GM23248 (cell line): ENCODE measurements around the gene PKN2. TPM values are rescaled to one million over a fixed set of nuclear protein-coding genes. Genes with fewer than 3 reads are reported as not detected.
A peak's percentile ranks its signal among the peaks of the same experiment; 100 is the strongest.
"Not testable (repeated sequence)": the region's sequence is repeated elsewhere in the genome, so short reads cannot be mapped to it uniquely, and the experiment has no call there.

ENCODE experiments used
- DNase-seq: peaks from one replicate; pipeline ENCODE4 v3.0.0-alpha.2; 2015
- H2AFZ ChIP-seq: fragments of 200-600 bp; sonication (generic); 2 replicates; pipeline ENCODE4 v1.6.1; 2016; ENCODE audit warnings: antibody characterized with exemption
- H3F3A ChIP-seq: fragments of 200-600 bp; sonication (generic); 2 replicates; pipeline ENCODE4 v1.6.1; 2016; ENCODE audit warnings: mild to moderate bottlenecking, antibody characterized with exemption, mixed run types; ENCODE audit not compliant: insufficient read depth
- H3K27ac ChIP-seq: fragments of 200-600 bp; sonication (generic); 2 replicates; pipeline ENCODE4 v1.5.1; 2016; ENCODE audit warnings: mild to moderate bottlenecking
- H3K27me3 ChIP-seq: fragments of 200-600 bp; sonication (generic); replicated peaks from 2 replicates; pipeline ENCODE4 v1.6.1; 2016; ENCODE audit warnings: mild to moderate bottlenecking; ENCODE audit not compliant: insufficient read depth
- H3K36me3 ChIP-seq: fragments of 200-600 bp; sonication (generic); 2 replicates; pipeline ENCODE4 v1.6.1; 2016; ENCODE audit warnings: low read depth, mild to moderate bottlenecking
- H3K4me1 ChIP-seq: fragments of 200-600 bp; sonication (generic); 2 replicates; pipeline ENCODE4 v1.6.1; 2016; ENCODE audit warnings: mild to moderate bottlenecking; ENCODE audit not compliant: insufficient read depth
- H3K4me2 ChIP-seq: fragments of 200-600 bp; sonication (generic); one replicate; pipeline ENCODE4 v1.6.1; 2016; ENCODE audit warnings: mild to moderate bottlenecking; ENCODE audit not compliant: unreplicated experiment
- H3K4me3 ChIP-seq: fragments of 200-600 bp; sonication (generic); 2 replicates; pipeline ENCODE4 v1.5.1; 2016; ENCODE audit warnings: mild to moderate bottlenecking
- H3K79me2 ChIP-seq: fragments of 200-600 bp; sonication (generic); 2 replicates; pipeline ENCODE4 v1.6.1; 2016; ENCODE audit warnings: mild to moderate bottlenecking; ENCODE audit not compliant: insufficient read depth
- H3K9ac ChIP-seq: fragments of 200-600 bp; sonication (generic); 2 replicates; pipeline ENCODE4 v1.6.1; 2016; ENCODE audit warnings: mild to moderate bottlenecking
- H3K9me2 ChIP-seq: fragments of 200-600 bp; sonication (generic); 2 replicates; pipeline ENCODE4 v1.6.1; 2016; ENCODE audit warnings: mixed run types, mild to moderate bottlenecking, moderate library complexity; ENCODE audit not compliant: insufficient read depth
- H3K9me3 ChIP-seq: fragments of 200-600 bp; sonication (generic); one replicate; pipeline ENCODE4 v1.6.1; 2017; ENCODE audit warnings: low read depth
- H4K20me1 ChIP-seq: fragments of 200-600 bp; sonication (generic); 2 replicates; pipeline ENCODE4 v1.6.0; 2016; ENCODE audit not compliant: insufficient read depth
- EZH2 ChIP-seq: fragments of 200-600 bp; sonication (generic); IDR thresholded peaks from 2 replicates; pipeline ENCODE4 v1.6.1; 2018; ENCODE audit warnings: antibody characterized with exemption, mild to moderate bottlenecking; ENCODE audit not compliant: insufficient read depth, poor library complexity, severe bottlenecking
- EZH2phosphoT487 ChIP-seq: fragments of 200-600 bp; sonication (generic); IDR thresholded peaks from 2 replicates; pipeline ENCODE4 v1.6.1; 2018; ENCODE audit warnings: antibody characterized with exemption, moderate library complexity, mild to moderate bottlenecking, low read depth; ENCODE audit not compliant: insufficient read depth
- WGBS, 2 experiments: methylation state at CpG; one replicate each; pipeline ENCODE4 v1.1.6; 2015 to 2017; ENCODE audit warnings: low lambda C conversion rate in 2 of 2, low coverage in 1 of 2; ENCODE audit errors: missing lambda C conversion rate in 2 of 2; 5-methylcytosine and 5-hydroxymethylcytosine counted together
- in situ Hi-C: fragments of 300-500 bp; cut with MboI; formaldehyde crosslinking; loops from 2 replicates; pipeline ENCODE4 v1.15.0; 2020
- polyA plus RNA-seq: library from polyadenylated mRNA; unstranded; fragments of >200 nt; fragmentation: Nextera tagmentation; extraction: Ambion mirVana; gene quantifications from 2 replicates; pipeline ENCODE4 v1.2.1, GENCODE V29; 2016
- small RNA-seq: library from RNA; depleted of rRNA; stranded (forward); fragments of <200 nt; gene quantifications from one replicate; pipeline ENCODE3, GENCODE V24; 2014; ENCODE audit warnings: low read depth, low replicate concordance
- total RNA-seq: library from RNA; depleted of rRNA; stranded (reverse); fragments of >200 nt; shearing (Covaris generic); gene quantifications from 2 replicates; pipeline ENCODE4 v1.2.3, GENCODE V29; 2014; rRNA removed

Gene PKN2
- total and polyA plus RNA-seq, 2 experiments from 2014 or later, result 24.0 to 32.6 TPM

- H3K79me2 ChIP-seq, result peaks cover 97% of the 10 kb centered on the region
- H3F3A ChIP-seq, result peaks cover 16% of the 10 kb centered on the region
- H3K9me3 ChIP-seq, result no peaks in the 10 kb centered on the region
- in situ Hi-C loops, result no loop called here
- WGBS, 2 experiments, result 72 to 76% methylated on average over 9 of the region's 9 CpGs
- H3K27me3 ChIP-seq, result no peaks in the 10 kb centered on the region
- TF ChIP-seq EZH2phosphoT487, result no peak
- no peak for TF ChIP-seq EZH2
- peak overlapping the region; percentile 48; the same call in 1 of the 2 replicates for H2AFZ ChIP-seq
- peak overlapping the region; percentile 14; the same call in 1 of the 2 replicates for H3K27ac ChIP-seq
- peak overlapping the region; percentile 28; the same call in 1 of the 2 replicates for H3K9ac ChIP-seq
- H3K9me2 ChIP-seq, result no peaks in the 10 kb centered on the region
- no peak for DNase-seq
- no peak overlapping the region for H3K4me3 ChIP-seq
- H3K4me1 ChIP-seq, result peaks cover 15% of the 10 kb centered on the region
- no peaks in the 10 kb centered on the region for H4K20me1 ChIP-seq
- no peak overlapping the region for H3K4me2 ChIP-seq
- peaks cover 15% of the 10 kb centered on the region for H3K36me3 ChIP-seq
Measured at GRCh38 chr1:88877911-88878310, 193.8 kb downstream of the PKN2 start.

GRCh38 chr1:88878731-88879130 is 194.7 kb downstream of the PKN2 start:
- no peaks in the 10 kb centered on the region for H3K9me3 ChIP-seq
- peaks cover 24% of the 10 kb centered on the region for H3F3A ChIP-seq
- 74 to 79% methylated on average over 4 of the region's 4 CpGs for whole genome bisulfite sequencing, 2 experiments
- in situ Hi-C loops, result no loop called here
- peaks cover 17% of the 10 kb centered on the region for H3K36me3 ChIP-seq
- H3K27me3 ChIP-seq, result no peaks in the 10 kb centered on the region
- no peak overlapping the region for H3K4me2 ChIP-seq
- H3K4me1 ChIP-seq, result peaks cover 22% of the 10 kb centered on the region
- H4K20me1 ChIP-seq, result no peaks in the 10 kb centered on the region
- peak; percentile 45 for DNase-seq
- H3K9me2 ChIP-seq, result no peaks in the 10 kb centered on the region
- no peak overlapping the region for H2AFZ ChIP-seq
- H3K9ac ChIP-seq, result no peak overlapping the region
- peak overlapping the region; percentile 4; the same call in 1 of the 2 replicates for H3K27ac ChIP-seq
- TF ChIP-seq EZH2, result no peak
- TF ChIP-seq EZH2phosphoT487, result no peak
- H3K79me2 ChIP-seq, result peaks cover 91% of the 10 kb centered on the region
- no peak overlapping the region for H3K4me3 ChIP-seq

GRCh38 chr1:88880717-88881116 is 196.6 kb downstream of the PKN2 start:
- 83 to 91% methylated on average over 8 of the region's 8 CpGs for WGBS, 2 experiments
- H2AFZ ChIP-seq, H3K9me3 ChIP-seq, in situ Hi-C loops, H3K4me2 ChIP-seq, H3K27ac ChIP-seq, H4K20me1 ChIP-seq, H3K4me3 ChIP-seq, DNase-seq, H3K9ac ChIP-seq, H3K9me2 ChIP-seq, H3K27me3 ChIP-seq: not testable (repeated sequence)
- Histone ChIP-seq H3K4me1 (peaks cover 26% of the 10 kb centered on the region), H3K79me2 (peaks cover 88% of the 10 kb centered on the region), H3F3A (peaks cover 39% of the 10 kb centered on the region), H3K36me3 (peaks cover 30% of the 10 kb centered on the region)

- TF ChIP-seq EZH2, result no peak
- Histone ChIP-seq H3K4me1 (peaks cover 19% of the 10 kb centered on the region), H3K9me2 (no peaks in the 10 kb centered on the region), H3K27me3 (no peaks in the 10 kb centered on the region), H3K4me2 (peak overlapping the region; percentile 32), H3F3A (peaks cover 38% of the 10 kb centered on the region), H3K9ac (peak overlapping the region; percentile 28; the same call in 1 of the 2 replicates), H3K27ac (peak overlapping the region; percentile 68), H4K20me1 (no peaks in the 10 kb centered on the region), H3K9me3 (no peaks in the 10 kb centered on the region), H3K36me3 (peaks cover 47% of the 10 kb centered on the region), H3K4me3 (no peak overlapping the region), H3K79me2 (peaks cover 88% of the 10 kb centered on the region), H2AFZ (no peak overlapping the region)
- peak; percentile 60 for DNase-seq
- in situ Hi-C loops, result no loop called here
- WGBS, 2 experiments, result 50 to 56% methylated on average over 3 of the region's 3 CpGs
Measured at GRCh38 chr1:88883156-88883555, 199.1 kb downstream of the PKN2 start.

Small RNA genes lying within 50 kb of the gene (small RNA-seq; reads per million reads assigned to genes)
- not detected for gene RNU6-125P

Other genes starting within 250 kb of the PKN2 start
- 25.7 and 28.9 TPM in 2 replicates for gene GTF2B, start 207.3 kb downstream of the PKN2 start, total RNA-seq
- gene GTF2B, start 207.3 kb downstream of the PKN2 start, polyA plus RNA-seq, result 32.2 and 35.2 TPM in 2 replicates